Spinal cord (tissue), 4 donors: Measurements from ENCODE around the gene ZNF77. TPM values are rescaled to one million over a fixed set of nuclear protein-coding genes. Genes with fewer than 3 reads are reported as not detected.

Experiments
- polyA plus RNA-seq, 2 donors: library from polyadenylated mRNA; unstranded; fragments of 120-200 nt; gene quantifications; one replicate each; pipeline ENCODE4 v1.2.1, GENCODE V29; 2013; ENCODE audit not compliant: insufficient read length in 2 of 2
- total RNA-seq, 2 donors: library from RNA; depleted of rRNA in 1 of 2; stranded (reverse); fragments of 120-200 nt in 1 of 2; fragments of >200 nt in 1 of 2; gene quantifications; one replicate each; pipeline versions ENCODE4 v1.2.3 to v1.2.4, GENCODE V29; 2013 to 2014

ZNF77 gene
- total and polyA plus RNA-seq, 4 donors, result 5.9 to 14.2 (median 7.6) TPM

Other genes starting within 250 kb of the ZNF77 start
- 10 to 100 TPM in 1 of 2 donors, 1 to 10 TPM in 1; 6.2 to 11.4 TPM for gene GNG7, start 242.3 kb downstream of the ZNF77 start, total RNA-seq
- gene GNG7, start 242.3 kb downstream of the ZNF77 start, polyA plus RNA-seq, result 10 to 100 TPM; 48.9 to 60.4 TPM
- gene DIRAS1, start 223.6 kb downstream of the ZNF77 start, total RNA-seq, result 10 to 100 TPM in 1 of 2 donors, 1 to 10 TPM in 1; 6.9 to 16.8 TPM
- gene DIRAS1, start 223.6 kb downstream of the ZNF77 start, polyA plus RNA-seq, result 10 to 100 TPM; 69.5 to 72.6 TPM
- gene SLC39A3, start 205.0 kb downstream of the ZNF77 start, total RNA-seq, result 10 to 100 TPM; 22.4 to 32.0 TPM
- 10 to 100 TPM; 53.5 to 56.5 TPM for gene SLC39A3, start 205.0 kb downstream of the ZNF77 start, polyA plus RNA-seq
- 10 to 100 TPM; 29.6 to 44.0 TPM for gene SGTA, start 161.7 kb downstream of the ZNF77 start, total RNA-seq
- 100 to 1,000 TPM; 147 TPM for gene SGTA, start 161.7 kb downstream of the ZNF77 start, polyA plus RNA-seq
- 10 to 100 TPM; 42.2 to 42.6 TPM for gene THOP1, start 159.5 kb downstream of the ZNF77 start, total RNA-seq
- 10 to 100 TPM; 83.6 to 89.0 TPM for gene THOP1, start 159.5 kb downstream of the ZNF77 start, polyA plus RNA-seq
- gene ZNF554, start 125.1 kb downstream of the ZNF77 start, total RNA-seq, result 10 to 100 TPM; 10.0 to 11.1 TPM
- 10 to 100 TPM; 11.2 to 14.7 TPM for gene ZNF554, start 125.1 kb downstream of the ZNF77 start, polyA plus RNA-seq
- gene ZNF555, start 103.5 kb downstream of the ZNF77 start, total RNA-seq, result 10 to 100 TPM; 13.4 to 15.6 TPM
- gene ZNF555, start 103.5 kb downstream of the ZNF77 start, polyA plus RNA-seq, result 1 to 10 TPM; 9.1 to 9.4 TPM
- under 1 TPM; 0.06 to 0.10 TPM for gene ZNF556, start 77.6 kb downstream of the ZNF77 start, total RNA-seq
- under 1 TPM; 0.51 to 0.59 TPM for gene ZNF556, start 77.6 kb downstream of the ZNF77 start, polyA plus RNA-seq
- gene ZNF57, start 44.0 kb downstream of the ZNF77 start, total RNA-seq, result 1 to 10 TPM; 5.2 to 6.9 TPM
- gene ZNF57, start 44.0 kb downstream of the ZNF77 start, polyA plus RNA-seq, result 1 to 10 TPM; 5.2 to 5.4 TPM
- gene TLE6, start 32.6 kb upstream of the ZNF77 start, total RNA-seq, result 1 to 10 TPM; 1.6 to 5.0 TPM
- 1 to 10 TPM; 4.6 to 4.7 TPM for gene TLE6, start 32.6 kb upstream of the ZNF77 start, polyA plus RNA-seq
- 10 to 100 TPM; 14.9 to 26.4 TPM for gene TLE2, start 84.3 kb upstream of the ZNF77 start, total RNA-seq
- gene TLE2, start 84.3 kb upstream of the ZNF77 start, polyA plus RNA-seq, result 100 to 1,000 TPM in 1 of 2 donors, 10 to 100 TPM in 1; 78.8 to 101 TPM
- 100 to 1,000 TPM; 124 to 273 TPM for gene TLE5, start 117.5 kb upstream of the ZNF77 start, total RNA-seq
- gene TLE5, start 117.5 kb upstream of the ZNF77 start, polyA plus RNA-seq, result 1,000 to 10,000 TPM in 1 of 2 donors, 100 to 1,000 TPM in 1; 884 to 1,010 TPM
- gene GNA11, start 149.4 kb upstream of the ZNF77 start, total RNA-seq, result 10 to 100 TPM; 39.3 to 45.4 TPM
- 10 to 100 TPM; 80.3 to 87.1 TPM for gene GNA11, start 149.4 kb upstream of the ZNF77 start, polyA plus RNA-seq
- 1 to 10 TPM; 3.5 to 3.6 TPM for gene GNA15, start 191.1 kb upstream of the ZNF77 start, total RNA-seq
- 1 to 10 TPM; 2.1 to 2.8 TPM for gene GNA15, start 191.1 kb upstream of the ZNF77 start, polyA plus RNA-seq
- 1 to 10 TPM in 1 of 2 donors, under 1 TPM in 1; 0.88 to 2.6 TPM for gene S1PR4, start 233.8 kb upstream of the ZNF77 start, total RNA-seq
- 1 to 10 TPM in 1 of 2 donors, under 1 TPM in 1; 0.32 to 1.7 TPM for gene S1PR4, start 233.8 kb upstream of the ZNF77 start, polyA plus RNA-seq
- 10 to 100 TPM; 12.1 to 22.0 TPM for gene NCLN, start 241.0 kb upstream of the ZNF77 start, total RNA-seq
- 10 to 100 TPM; 40.5 to 55.4 TPM for gene NCLN, start 241.0 kb upstream of the ZNF77 start, polyA plus RNA-seq